RWPE1 (cell line): Measurements from ENCODE around the gene CD200R1L.

Source experiments
- CTCF ChIA-PET: fragments of 350-600 bp; sonication (Branson Sonifier 250); formaldehyde crosslinking; extraction: SDS; loops from one replicate; lab custom pipeline; 2021; lab: Yijun Ruan, JAX
- POLR2A ChIA-PET: fragments of 400-600 bp; formaldehyde crosslinking; extraction: SDS; loops from one replicate; lab custom pipeline; 2020; ENCODE audit warnings: antibody characterized with exemption; ENCODE audit not compliant: low non-redundant PET; lab: Yijun Ruan, JAX
- DNase-seq: peaks from one replicate; pipeline ENCODE4 v3.0.0; 2012; ENCODE audit warnings: low spot score
- H3K27ac ChIP-seq: fragments of 450-650 bp; 2 replicates; pipeline ENCODE4 v1.5.1; 2017
- CTCF ChIP-seq: fragments of 450-650 bp; conservative IDR thresholded peaks from 2 replicates; pipeline ENCODE4 v1.5.1; 2017; ENCODE audit warnings: low read depth, mild to moderate bottlenecking

CD200R1L gene

GRCh38 chr3:112846764-112847163 lies at the start of gene CD200R1L:
CD200R1L (minus strand) TSS chr3:112846864; CDS start chr3:112829367, 17,497 bp downstream.
- no peak for TF ChIP-seq CTCF
- ChIA-PET POLR2A (no interaction called here), CTCF (no interaction called here)
- no peak within 1 kb of the TSS for H3K27ac ChIP-seq
- no peak for DNase-seq

GRCh38 chr3:112894258-112894657 lies 47.6 kb upstream of the CD200R1L start:
- ChIA-PET CTCF (no interaction called here), POLR2A (no interaction called here)
- no peak for TF ChIP-seq CTCF
- H3K27ac ChIP-seq, result no peak overlapping the region
- no peak for DNase-seq

GRCh38 chr3:112889357-112889756 lies 42.7 kb upstream of the CD200R1L start:
- H3K27ac ChIP-seq, result no peak overlapping the region
- DNase-seq, result no peak
- TF ChIP-seq CTCF, result no peak
- ChIA-PET POLR2A (no interaction called here), CTCF (no interaction called here)

- no peak overlapping the region for H3K27ac ChIP-seq
- CTCF ChIA-PET, result interaction anchor here (0.7 kb wide), 1 partner anchor 1577 kb away, joined by 4 read pairs; no protein-coding TSS in a partner anchor
- no peak for DNase-seq
- TF ChIP-seq CTCF, result no peak
- POLR2A ChIA-PET, result no interaction called here
These were observed 41.9 kb upstream of the CD200R1L start for GRCh38 chr3:112888381-112889085.

GRCh38 chr3:112884678-112885290 lies 38.1 kb upstream of the CD200R1L start:
- ChIA-PET POLR2A (no interaction called here), CTCF (interaction anchor here (0.7 kb wide), 1 partner anchor 25 kb away, joined by 3 read pairs; no protein-coding TSS in a partner anchor)
- no peak for TF ChIP-seq CTCF
- no peak for DNase-seq
- H3K27ac ChIP-seq, result no peak overlapping the region

GRCh38 chr3:112881891-112882290 lies 35.2 kb upstream of the CD200R1L start:
- CTCF ChIA-PET, result no interaction called here
- no peak overlapping the region for H3K27ac ChIP-seq
- POLR2A ChIA-PET, result no interaction called here
- no peak for DNase-seq
- no peak for TF ChIP-seq CTCF
